ENCODE data around the gene FBXO41.

The FBXO41 gene

GRCh38 chr2:73255907-73256617 lies 28.2 kb downstream of the FBXO41 start:
- Histone ChIP-seq H4K8ac (ENCODE audit: low read depth, low read length) (no peak overlapping the region), H3K27me3 (ENCODE audit: insufficient read depth, low read length, poor library complexity) (no peaks in the 10 kb centered on the region), H3K27ac (ENCODE audit: low read depth, low read length) (no peak overlapping the region), H2BK5ac (ENCODE audit: low read length) (no peak overlapping the region), H3K9ac (ENCODE audit: low read length) (no peak overlapping the region), H3K23ac (ENCODE audit: low read length) (no peak overlapping the region), H3K4me3 (ENCODE audit: low read length) (no peak overlapping the region), H4K5ac (ENCODE audit: low read length) (no peak overlapping the region), H2BK120ac (ENCODE audit: low read depth, low read length) (no peak overlapping the region), H3K4me1 (ENCODE audit: control insufficient read depth, low read depth, low read length) (no peaks in the 10 kb centered on the region), H3K18ac (ENCODE audit: low read length) (no peak overlapping the region), H3K4me2 (ENCODE audit: low read length) (no peak overlapping the region), H3K56ac (ENCODE audit: low read length) (no peak overlapping the region), H3K4ac (ENCODE audit: low read depth, low read length) (no peak overlapping the region), H2AK5ac (ENCODE audit: low read length) (no peak overlapping the region), H3K79me1 (ENCODE audit: low read length) (no peaks in the 10 kb centered on the region), H3K36me3 (ENCODE audit: control insufficient read depth, insufficient read depth, low read length) (peaks cover 17% of the 10 kb centered on the region), H3K79me2 (ENCODE audit: control insufficient read depth, insufficient read depth, low read length) (no peaks in the 10 kb centered on the region), H2BK15ac (replicated peaks; ENCODE audit: low read depth) (no peak overlapping the region)
- no peak for DNase-seq
- WGBS (ENCODE audit: extremely low coverage, insufficient coverage, low lambda C conversion rate), result no CpG with 5 or more reads among the region's 5 CpGs

GRCh38 chr2:73255007-73255644 lies 29.2 kb downstream of the FBXO41 start:
- Histone ChIP-seq H3K79me2 (ENCODE audit: control insufficient read depth, insufficient read depth, low read length) (no peaks in the 10 kb centered on the region), H3K4me2 (ENCODE audit: low read length) (no peak overlapping the region), H3K4me3 (ENCODE audit: low read length) (no peak overlapping the region), H3K56ac (ENCODE audit: low read length) (no peak overlapping the region), H4K8ac (ENCODE audit: low read depth, low read length) (no peak overlapping the region), H3K79me1 (ENCODE audit: low read length) (no peaks in the 10 kb centered on the region), H3K4me1 (ENCODE audit: control insufficient read depth, low read depth, low read length) (no peaks in the 10 kb centered on the region), H3K9ac (ENCODE audit: low read length) (no peak overlapping the region), H3K36me3 (ENCODE audit: control insufficient read depth, insufficient read depth, low read length) (peaks cover 24% of the 10 kb centered on the region), H2BK120ac (ENCODE audit: low read depth, low read length) (no peak overlapping the region), H2BK5ac (ENCODE audit: low read length) (no peak overlapping the region), H3K18ac (ENCODE audit: low read length) (no peak overlapping the region), H3K23ac (ENCODE audit: low read length) (no peak overlapping the region), H3K27me3 (ENCODE audit: insufficient read depth, low read length, poor library complexity) (no peaks in the 10 kb centered on the region), H3K27ac (ENCODE audit: low read depth, low read length) (no peak overlapping the region), H2AK5ac (ENCODE audit: low read length) (no peak overlapping the region), H3K4ac (ENCODE audit: low read depth, low read length) (no peak overlapping the region), H4K5ac (ENCODE audit: low read length) (no peak overlapping the region), H2BK15ac (replicated peaks; ENCODE audit: low read depth) (no peak overlapping the region)
- DNase-seq, result no peak
- no CpG with 5 or more reads among the region's 4 CpGs for WGBS (ENCODE audit: extremely low coverage, insufficient coverage, low lambda C conversion rate)

GRCh38 chr2:73254343-73255006 lies 29.8 kb downstream of the FBXO41 start:
- no CpG with 5 or more reads among the region's 7 CpGs for WGBS (ENCODE audit: extremely low coverage, insufficient coverage, low lambda C conversion rate)
- H3K79me2 ChIP-seq (ENCODE audit: control insufficient read depth, insufficient read depth, low read length), result no peaks in the 10 kb centered on the region
- H2BK120ac ChIP-seq (ENCODE audit: low read depth, low read length), result no peak overlapping the region
- H3K36me3 ChIP-seq (ENCODE audit: control insufficient read depth, insufficient read depth, low read length), result peaks cover 26% of the 10 kb centered on the region
- no peak overlapping the region for H3K23ac ChIP-seq (ENCODE audit: low read length)
- H3K4me3 ChIP-seq (ENCODE audit: low read length), result no peak overlapping the region
- no peaks in the 10 kb centered on the region for H3K27me3 ChIP-seq (ENCODE audit: insufficient read depth, low read length, poor library complexity)
- H3K4ac ChIP-seq (ENCODE audit: low read depth, low read length), result no peak overlapping the region
- H2BK15ac ChIP-seq (replicated peaks; ENCODE audit: low read depth), result no peak overlapping the region
- H3K4me1 ChIP-seq (ENCODE audit: control insufficient read depth, low read depth, low read length), result no peaks in the 10 kb centered on the region
- no peak overlapping the region for H3K9ac ChIP-seq (ENCODE audit: low read length)
- H3K27ac ChIP-seq (ENCODE audit: low read depth, low read length), result no peak overlapping the region
- DNase-seq, result no peak
- H4K5ac ChIP-seq (ENCODE audit: low read length), result no peak overlapping the region
- no peak overlapping the region for H4K8ac ChIP-seq (ENCODE audit: low read depth, low read length)
- no peak overlapping the region for H3K18ac ChIP-seq (ENCODE audit: low read length)
- H2BK5ac ChIP-seq (ENCODE audit: low read length), result no peak overlapping the region
- H3K56ac ChIP-seq (ENCODE audit: low read length), result no peak overlapping the region
- no peaks in the 10 kb centered on the region for H3K79me1 ChIP-seq (ENCODE audit: low read length)
- H3K4me2 ChIP-seq (ENCODE audit: low read length), result no peak overlapping the region
- no peak overlapping the region for H2AK5ac ChIP-seq (ENCODE audit: low read length)

- Histone ChIP-seq H3K4me3 (ENCODE audit: low read length) (no peak overlapping the region), H3K23ac (ENCODE audit: low read length) (no peak overlapping the region), H4K8ac (ENCODE audit: low read depth, low read length) (no peak overlapping the region), H4K5ac (ENCODE audit: low read length) (no peak overlapping the region), H3K27ac (ENCODE audit: low read depth, low read length) (no peak overlapping the region), H3K36me3 (ENCODE audit: control insufficient read depth, insufficient read depth, low read length) (peaks cover 27% of the 10 kb centered on the region), H3K4me2 (ENCODE audit: low read length) (no peak overlapping the region), H3K4me1 (ENCODE audit: control insufficient read depth, low read depth, low read length) (no peaks in the 10 kb centered on the region), H2BK15ac (replicated peaks; ENCODE audit: low read depth) (no peak overlapping the region), H3K79me1 (ENCODE audit: low read length) (no peaks in the 10 kb centered on the region), H2BK120ac (ENCODE audit: low read depth, low read length) (no peak overlapping the region), H3K79me2 (ENCODE audit: control insufficient read depth, insufficient read depth, low read length) (no peaks in the 10 kb centered on the region), H3K9ac (ENCODE audit: low read length) (no peak overlapping the region), H3K56ac (ENCODE audit: low read length) (no peak overlapping the region), H2BK5ac (ENCODE audit: low read length) (no peak overlapping the region), H3K27me3 (ENCODE audit: insufficient read depth, low read length, poor library complexity) (no peaks in the 10 kb centered on the region), H3K18ac (ENCODE audit: low read length) (no peak overlapping the region), H3K4ac (ENCODE audit: low read depth, low read length) (no peak overlapping the region), H2AK5ac (ENCODE audit: low read length) (no peak overlapping the region)
- no CpG with 5 or more reads among the region's 3 CpGs for whole genome bisulfite sequencing (ENCODE audit: extremely low coverage, insufficient coverage, low lambda C conversion rate)
- no peak for DNase-seq
These were observed 30.4 kb downstream of the FBXO41 start for GRCh38 chr2:73253901-73254300.

GRCh38 chr2:73253400-73253799 lies 30.9 kb downstream of the FBXO41 start:
- Histone ChIP-seq H3K79me2 (ENCODE audit: control insufficient read depth, insufficient read depth, low read length) (no peaks in the 10 kb centered on the region), H2BK15ac (replicated peaks; ENCODE audit: low read depth) (no peak overlapping the region), H3K23ac (ENCODE audit: low read length) (no peak overlapping the region), H3K4ac (ENCODE audit: low read depth, low read length) (no peak overlapping the region), H3K4me2 (ENCODE audit: low read length) (no peak overlapping the region), H3K79me1 (ENCODE audit: low read length) (no peaks in the 10 kb centered on the region), H2BK5ac (ENCODE audit: low read length) (no peak overlapping the region), H3K27ac (ENCODE audit: low read depth, low read length) (no peak overlapping the region), H3K18ac (ENCODE audit: low read length) (no peak overlapping the region), H3K27me3 (ENCODE audit: insufficient read depth, low read length, poor library complexity) (no peaks in the 10 kb centered on the region), H2BK120ac (ENCODE audit: low read depth, low read length) (no peak overlapping the region), H2AK5ac (ENCODE audit: low read length) (no peak overlapping the region), H3K56ac (ENCODE audit: low read length) (no peak overlapping the region), H3K9ac (ENCODE audit: low read length) (no peak overlapping the region), H3K36me3 (ENCODE audit: control insufficient read depth, insufficient read depth, low read length) (peaks cover 30% of the 10 kb centered on the region), H4K8ac (ENCODE audit: low read depth, low read length) (no peak overlapping the region), H3K4me1 (ENCODE audit: control insufficient read depth, low read depth, low read length) (no peaks in the 10 kb centered on the region), H3K4me3 (ENCODE audit: low read length) (no peak overlapping the region), H4K5ac (ENCODE audit: low read length) (no peak overlapping the region)
- no peak for DNase-seq
- WGBS (ENCODE audit: extremely low coverage, insufficient coverage, low lambda C conversion rate), result no CpG with 5 or more reads among the region's 2 CpGs

Measured in mesendoderm (in vitro differentiated cells).